CD4-positive, alpha-beta T cell treated with Interleukin-6 at 100 ng/mL for 8 hours (primary cell): ENCODE measurements around the gene SLC49A3.
"Not testable (repeated sequence)": the region's sequence is repeated elsewhere in the genome, so short reads cannot be mapped to it uniquely, and the experiment has no call there.

ENCODE experiments used
- DNase-seq: peaks from one replicate; pipeline ENCODE4 v3.0.0-alpha.2; 2020; ENCODE audit warnings: mixed read lengths, low spot score

The SLC49A3 gene

GRCh38 chr4:722169-722725, 33.3 kb upstream of the SLC49A3 start:
- DNase-seq = no peak

GRCh38 chr4:721261-722168, 32.6 kb upstream of the SLC49A3 start:
- no peak for DNase-seq

GRCh38 chr4:720111-720860, 31.3 kb upstream of the SLC49A3 start:
- DNase-seq = no peak

GRCh38 chr4:718460-718859, 29.5 kb upstream of the SLC49A3 start:
- no peak for DNase-seq

GRCh38 chr4:717601-718320, 28.8 kb upstream of the SLC49A3 start:
- DNase-seq = no peak

- no peak for DNase-seq
Observed at GRCh38 chr4:714087-714486, 25.1 kb upstream of the SLC49A3 start.

GRCh38 chr4:712916-713632, 24.1 kb upstream of the SLC49A3 start:
- no peak for DNase-seq

- DNase-seq = no peak
Observed at GRCh38 chr4:712093-712492, 23.1 kb upstream of the SLC49A3 start.

GRCh38 chr4:710916-711315, 22.0 kb upstream of the SLC49A3 start:
- DNase-seq = no peak

GRCh38 chr4:710116-710515, 21.2 kb upstream of the SLC49A3 start:
- no peak for DNase-seq

GRCh38 chr4:709348-709747, 20.4 kb upstream of the SLC49A3 start:
- no peak for DNase-seq

GRCh38 chr4:708631-708933, 19.6 kb upstream of the SLC49A3 start:
- DNase-seq = no peak

GRCh38 chr4:707929-708630, 19.1 kb upstream of the SLC49A3 start:
- no peak for DNase-seq

- DNase-seq = no peak
Observed at GRCh38 chr4:706834-707598, 18.1 kb upstream of the SLC49A3 start.

- not testable (repeated sequence) for DNase-seq
Observed at GRCh38 chr4:706083-706633, 17.2 kb upstream of the SLC49A3 start.

- peak; percentile 96 for DNase-seq
Observed at GRCh38 chr4:705278-706082, 16.5 kb upstream of the SLC49A3 start, which contains the start of gene PCGF3. Gene PCGF3, plus strand, starts transcription at chr4:705832. Its CDS starts 27,849 bp downstream, at chr4:733681.

- DNase-seq = no peak
Observed at GRCh38 chr4:704971-705277, 16.0 kb upstream of the SLC49A3 start.

GRCh38 chr4:704198-704891, 15.4 kb upstream of the SLC49A3 start:
- DNase-seq = no peak
